HG02884 (cell line): Measurements from ENCODE around the gene UBXN2A.
A peak's percentile ranks its signal among the peaks of the same experiment; 100 is the strongest.
"Not testable (repeated sequence)": the region's sequence is repeated elsewhere in the genome, so short reads cannot be mapped to it uniquely, and the experiment has no call there.

ENCODE experiments used
- ATAC-seq: cut with Tn5 transposase; IDR thresholded peaks from one replicate; pipeline ENCODE4 v1.9.1; 2021; ENCODE audit warnings: mild to moderate bottlenecking, moderate library complexity; ENCODE audit not compliant: unreplicated experiment

The UBXN2A gene

DNA sequence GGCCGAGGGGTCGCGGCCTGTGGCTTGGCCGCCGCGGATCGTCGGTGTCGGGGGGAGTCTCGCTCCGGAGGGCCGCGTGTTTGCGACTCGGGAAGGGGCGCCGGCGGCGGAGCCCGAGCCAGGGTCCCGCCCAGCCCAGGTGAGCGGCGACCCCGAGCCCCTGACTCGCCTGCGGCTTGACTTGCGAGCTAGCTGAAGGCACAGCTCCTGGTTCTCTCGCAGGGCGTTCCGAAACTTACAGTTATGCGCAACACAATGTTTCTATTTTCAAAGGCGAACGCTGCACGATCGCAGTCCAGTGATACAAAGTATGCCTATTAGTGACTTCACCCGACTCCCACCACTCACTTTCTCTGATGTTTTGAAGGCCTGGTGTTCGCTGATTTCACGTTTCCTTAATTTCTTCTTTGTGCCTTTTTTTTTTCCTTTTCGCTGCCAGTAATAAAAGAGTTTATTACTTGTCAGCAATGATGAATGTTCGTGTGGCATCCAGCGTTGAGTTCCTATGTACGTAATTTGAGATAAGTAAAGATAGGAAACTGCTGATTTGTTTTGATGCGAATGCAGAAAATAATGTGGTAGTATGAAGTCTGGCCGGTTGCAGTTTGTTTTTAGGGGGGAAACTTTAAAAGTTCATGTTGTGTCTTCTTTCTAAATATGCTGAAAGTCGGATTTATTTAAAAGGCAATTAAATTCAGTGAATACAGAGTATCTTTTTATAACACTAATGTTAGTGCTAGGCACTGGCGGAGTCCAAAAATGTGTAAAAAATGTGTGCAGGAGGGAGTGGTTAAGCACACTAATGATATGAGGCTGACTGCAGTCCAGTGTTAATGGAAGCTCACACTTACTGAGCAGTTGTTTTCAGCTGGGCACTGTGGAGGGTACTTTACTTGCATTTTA is 706 bp downstream of the UBXN2A start:
- ATAC-seq: peak; percentile 49

DNA sequence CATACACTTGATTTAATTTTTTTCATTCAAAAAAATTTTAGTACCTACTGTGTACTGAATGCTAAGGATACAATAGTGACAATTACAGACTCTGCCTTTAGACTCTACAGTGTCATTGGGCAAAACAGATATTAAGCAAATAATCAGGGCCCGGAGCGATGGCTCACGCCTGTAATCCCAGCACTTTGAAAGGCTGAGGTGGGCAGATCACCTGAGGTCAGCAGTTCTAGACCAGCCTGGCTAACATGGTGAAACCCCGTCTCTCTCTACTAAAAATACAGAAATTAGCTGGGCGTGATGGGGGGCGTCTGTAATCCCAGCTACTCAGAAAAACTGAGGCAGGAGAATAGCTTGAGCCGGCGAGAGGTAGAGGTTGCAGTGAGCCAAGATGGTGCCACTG is 1.4 kb downstream of the UBXN2A start:
- no peak for ATAC-seq

DNA sequence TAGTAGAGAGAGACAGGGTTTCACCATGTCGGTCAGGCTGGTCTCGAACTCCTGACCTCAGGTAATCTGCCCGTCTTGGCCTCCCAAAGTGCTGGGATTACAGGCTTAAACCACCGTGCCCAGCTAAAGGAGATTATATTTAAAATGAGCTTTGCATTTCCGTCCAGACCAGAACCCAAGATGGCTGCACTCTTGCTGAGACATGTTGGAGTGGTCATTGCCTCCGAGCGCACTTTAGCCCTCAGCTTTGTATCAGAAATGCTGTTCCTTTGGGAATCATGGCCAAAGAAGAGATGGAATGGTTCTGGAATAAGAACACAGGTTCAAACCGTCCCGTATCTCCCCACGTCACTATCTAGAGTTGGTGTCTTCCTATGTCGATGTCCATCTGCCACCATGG is 3.4 kb downstream of the UBXN2A start:
- no peak for ATAC-seq

DNA sequence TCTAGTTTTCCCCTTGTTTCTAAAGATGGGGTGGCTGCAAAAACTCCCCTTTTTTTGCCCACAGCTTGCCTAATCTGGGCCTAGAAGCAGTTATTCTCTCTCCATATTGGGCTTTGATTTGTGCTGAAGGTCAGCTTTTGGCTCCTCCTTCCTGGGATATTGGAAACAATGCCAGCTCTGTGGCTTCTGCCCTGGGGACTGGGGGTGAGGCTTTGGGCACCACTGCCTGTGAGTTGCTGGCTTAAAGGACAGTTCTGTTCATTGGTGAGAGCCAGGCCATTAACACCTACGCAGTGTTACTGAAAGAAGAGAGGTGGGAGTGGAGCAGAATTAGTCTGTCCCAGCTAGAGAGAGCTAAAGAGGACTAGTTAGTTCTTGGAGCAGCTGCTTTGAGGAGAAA is 4.3 kb downstream of the UBXN2A start:
- ATAC-seq: no peak

DNA sequence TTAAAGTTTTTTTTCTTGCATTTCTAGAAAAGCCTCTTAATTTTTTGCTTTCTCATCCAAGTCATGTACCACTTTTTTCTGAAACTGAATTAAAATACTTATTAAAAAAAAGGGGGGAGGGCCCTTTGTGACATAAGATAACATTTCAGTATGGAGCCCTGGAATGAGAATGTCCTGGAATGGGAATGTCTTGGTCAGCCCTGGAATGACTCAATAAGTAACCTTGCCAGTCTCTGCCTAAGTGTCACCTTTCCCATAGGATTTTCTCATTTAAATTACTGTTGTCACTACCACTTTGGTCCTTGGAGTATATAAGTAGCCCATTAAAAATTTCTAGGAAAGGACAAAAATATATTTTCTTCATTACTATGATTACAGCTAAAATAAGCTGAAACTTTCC is 4.7 kb downstream of the UBXN2A start:
- ATAC-seq: no peak

DNA sequence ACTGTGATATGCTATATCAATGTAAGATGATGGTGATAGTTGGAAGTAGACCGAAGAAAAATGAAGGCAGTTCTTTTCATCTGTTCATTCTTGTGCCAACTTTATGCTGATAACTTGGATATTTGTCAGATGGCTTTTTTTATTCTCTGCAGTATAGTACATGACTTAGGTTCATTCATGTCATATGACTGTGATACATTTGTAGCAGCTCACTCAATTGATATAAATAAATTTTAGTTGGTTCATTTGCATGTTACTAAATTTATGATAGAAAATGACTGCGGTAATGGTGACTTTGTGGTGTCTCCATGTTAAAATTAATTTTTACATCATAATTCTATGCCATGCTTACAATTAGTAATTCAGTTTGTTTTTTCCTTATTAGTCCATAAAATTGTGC is 7.1 kb downstream of the UBXN2A start:
- ATAC-seq: no peak

DNA sequence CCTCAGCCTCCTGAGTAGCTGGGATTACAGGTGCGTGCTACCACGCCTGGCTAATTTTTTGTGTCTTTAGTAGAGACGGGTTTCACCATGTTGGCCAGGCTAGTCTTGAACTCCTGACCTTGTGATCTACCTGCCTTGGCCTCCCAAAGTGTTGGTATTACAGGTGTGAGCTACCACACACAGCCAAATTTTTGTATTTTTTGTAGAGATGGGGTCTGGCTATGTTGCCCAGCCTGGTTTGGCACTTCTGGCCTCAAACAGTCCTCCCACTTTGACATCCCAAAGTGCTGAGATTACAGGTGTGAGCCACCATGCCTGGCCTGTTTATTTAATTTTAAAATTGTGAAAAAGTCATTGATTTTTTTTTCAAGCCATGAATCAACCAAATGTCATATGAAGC is 12.3 kb downstream of the UBXN2A start:
- not testable (repeated sequence) for ATAC-seq

DNA sequence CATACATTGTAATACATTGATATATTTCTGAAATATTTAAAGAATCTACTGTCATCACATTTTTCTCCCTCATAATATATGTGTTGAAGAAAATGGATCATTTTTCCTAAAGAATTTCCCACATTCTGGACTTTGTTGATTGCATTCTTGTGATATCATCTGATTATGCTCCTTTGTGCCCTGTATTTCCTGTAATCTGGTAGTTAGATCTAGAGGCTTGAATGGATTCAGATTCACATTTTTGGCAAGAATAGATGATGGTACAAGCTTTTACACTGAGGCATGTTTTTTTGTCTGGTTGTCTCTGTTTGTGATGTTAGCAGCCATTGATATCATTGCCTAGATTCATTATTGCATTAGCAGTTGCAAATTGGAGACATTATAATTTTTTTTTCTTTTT is 13.4 kb downstream of the UBXN2A start:
- no peak for ATAC-seq

DNA sequence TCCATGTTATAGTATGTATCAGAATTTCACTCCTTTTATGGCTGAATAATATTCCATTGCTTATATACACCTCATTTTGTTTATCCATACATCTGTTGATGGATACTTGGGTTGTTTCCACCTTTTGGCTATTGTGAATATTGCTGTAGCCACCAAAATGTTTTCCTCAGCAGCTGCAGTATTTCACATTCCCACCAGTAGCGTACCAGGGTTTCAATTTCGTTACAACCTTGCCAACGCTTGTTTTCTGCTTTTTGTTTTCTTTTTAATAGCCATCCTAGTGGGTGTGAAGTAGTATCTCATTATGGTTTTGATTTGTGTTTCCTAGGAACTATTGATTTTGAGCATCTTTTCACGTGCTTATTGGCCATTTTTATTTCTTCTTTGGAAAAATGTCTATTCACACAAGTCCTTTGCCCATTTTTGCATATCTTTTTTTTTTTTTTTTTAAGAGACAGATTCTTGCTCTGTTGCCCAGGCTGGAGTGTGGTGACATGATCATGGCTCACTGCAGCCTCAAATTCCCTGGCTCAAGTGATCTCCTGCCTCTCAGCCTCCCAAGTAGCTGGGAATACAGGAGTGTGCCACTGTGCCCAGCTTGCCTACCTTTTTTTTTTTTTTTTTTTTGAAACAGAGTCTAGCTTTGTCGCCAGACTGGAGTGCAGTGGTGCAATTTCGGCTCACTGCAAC is 14.2 kb downstream of the UBXN2A start:
- ATAC-seq: no peak

DNA sequence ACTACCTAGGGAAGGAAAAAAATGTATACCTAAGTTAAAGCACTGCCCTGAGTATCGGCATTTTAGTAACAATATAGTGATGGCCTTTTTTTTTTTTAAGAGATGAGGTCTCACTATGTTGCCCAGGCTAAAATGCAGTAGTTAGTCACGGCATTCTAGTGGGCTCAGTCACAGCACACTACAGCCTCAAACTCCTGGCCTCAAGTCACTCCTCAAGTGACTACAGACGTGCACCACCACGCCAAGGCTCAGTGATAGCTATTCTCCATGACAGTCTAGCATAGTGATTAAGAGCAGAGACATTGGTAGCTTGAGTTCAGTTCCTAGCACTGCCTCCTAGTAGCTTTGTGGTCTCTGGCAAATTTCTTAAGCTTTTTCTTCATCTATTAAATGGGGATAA is 27.6 kb downstream of the UBXN2A start:
- no peak for ATAC-seq

DNA sequence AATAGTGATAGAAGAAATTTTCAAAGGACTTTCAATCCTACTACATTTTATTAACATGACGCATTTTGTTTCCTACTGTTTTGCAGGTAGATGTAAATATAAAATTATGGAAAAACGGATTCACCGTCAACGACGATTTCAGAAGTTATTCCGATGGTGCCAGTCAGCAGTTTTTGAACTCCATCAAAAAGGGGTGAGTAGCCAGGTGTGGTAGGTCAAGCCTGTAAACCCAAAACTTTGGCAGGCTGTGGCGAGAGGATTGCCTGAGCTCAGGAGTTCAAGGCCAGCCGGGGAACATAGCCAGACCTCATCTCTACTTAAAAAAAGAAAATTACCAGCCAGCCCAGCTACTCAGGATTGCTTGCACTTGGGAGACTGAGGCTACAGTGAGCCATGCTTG is 36.6 kb downstream of the UBXN2A start:
- no peak for ATAC-seq

DNA sequence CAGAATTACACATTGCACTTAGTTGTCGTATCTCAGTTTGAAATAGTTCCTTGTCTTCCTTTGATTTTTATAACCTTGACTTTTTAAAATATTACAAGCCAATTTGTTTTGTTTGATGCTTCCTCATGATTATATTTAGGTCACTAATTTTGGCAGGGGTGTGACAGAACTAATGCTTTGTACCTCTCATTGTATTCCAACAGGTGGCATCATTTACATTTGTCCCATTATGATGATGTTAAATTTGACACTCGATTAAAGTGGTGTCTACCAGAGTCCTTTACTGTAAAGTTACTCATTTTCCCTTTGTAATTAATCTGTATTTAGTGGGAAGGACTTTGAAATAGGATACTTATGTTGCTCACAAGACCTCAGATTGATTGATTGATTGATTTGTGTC is 48.1 kb downstream of the UBXN2A start:
- ATAC-seq: no peak

DNA sequence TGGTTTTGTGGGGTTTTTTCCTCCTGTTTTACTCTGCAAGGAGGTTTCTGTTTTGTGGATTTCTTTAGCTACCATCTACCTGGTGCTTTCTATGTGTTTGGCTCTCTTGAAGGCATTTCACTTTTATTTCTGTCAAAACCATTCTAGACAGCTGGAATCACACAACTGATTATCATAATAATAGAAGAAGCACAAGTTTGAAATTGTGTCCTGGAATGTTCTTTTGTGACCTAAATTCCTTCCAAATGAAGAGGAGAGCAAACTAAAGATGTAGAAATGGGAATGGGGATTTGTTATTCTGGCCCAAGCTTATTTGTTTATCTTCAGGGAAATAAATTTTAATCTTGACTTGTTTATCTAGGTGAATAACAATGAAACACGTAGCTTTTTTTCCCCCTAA is 52.7 kb downstream of the UBXN2A start:
- ATAC-seq: no peak

DNA sequence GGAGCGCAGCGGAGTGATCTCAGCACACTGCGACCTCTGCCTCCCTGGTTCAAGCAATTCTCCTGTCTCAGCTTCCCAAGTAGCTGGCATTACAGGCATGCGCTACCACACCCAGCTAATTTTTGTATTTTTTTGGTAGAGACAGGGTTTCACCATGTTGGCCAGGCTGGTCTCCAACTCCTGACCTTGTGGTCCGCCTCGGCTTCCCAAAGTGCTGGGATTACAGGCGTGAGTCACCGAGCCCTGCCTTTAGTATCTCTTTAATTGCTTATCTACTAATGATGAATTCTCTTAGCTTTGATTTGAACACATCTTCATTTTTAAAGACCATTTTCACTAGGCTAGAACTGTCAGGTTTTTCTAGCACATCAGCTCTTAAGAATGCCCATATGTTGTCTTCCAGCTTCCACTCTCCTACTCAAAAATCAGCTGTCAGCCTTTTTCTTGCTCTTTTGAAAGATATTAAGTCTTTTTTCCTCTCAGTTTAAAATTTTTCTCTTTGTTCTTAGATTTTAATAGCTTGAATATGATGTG is 53.5 kb downstream of the UBXN2A start:
- no peak for ATAC-seq

DNA sequence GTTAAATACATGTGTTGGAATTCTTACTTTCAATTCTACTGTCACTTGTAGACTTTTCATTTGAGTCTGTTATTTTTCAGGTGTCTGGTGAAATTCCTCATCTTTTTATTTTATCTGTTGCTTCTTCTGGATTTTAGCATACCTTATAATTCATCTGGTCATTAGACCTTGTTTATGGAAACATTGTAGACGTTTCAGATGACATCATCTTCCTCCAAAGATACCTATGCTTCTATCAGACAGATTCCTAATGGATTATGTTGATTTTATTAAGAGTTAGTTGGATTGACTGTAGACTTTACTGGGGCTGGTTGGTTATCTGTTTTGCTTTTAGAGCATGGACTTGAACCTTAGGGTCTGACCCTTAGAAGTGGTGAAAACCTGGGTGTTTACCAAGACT is 54.3 kb downstream of the UBXN2A start:
- ATAC-seq: no peak

DNA sequence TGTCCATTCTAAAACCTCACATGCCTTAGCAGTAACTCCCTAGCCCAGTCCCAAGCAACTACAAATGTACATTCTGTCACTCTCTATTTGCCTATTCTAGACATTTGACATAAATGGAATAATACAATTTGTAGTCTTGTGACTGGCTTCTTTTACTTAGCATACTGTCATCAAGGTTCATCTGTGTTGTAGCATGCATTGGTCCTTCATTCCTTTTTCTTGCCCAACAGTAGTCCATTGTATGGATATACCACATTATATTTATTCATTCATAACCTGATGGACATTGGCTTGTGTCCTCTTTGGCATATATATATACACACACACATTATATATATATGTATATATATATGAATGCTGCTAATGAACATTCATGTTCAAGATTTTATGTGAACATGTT is 67.4 kb downstream of the UBXN2A start:
- ATAC-seq: no peak

DNA sequence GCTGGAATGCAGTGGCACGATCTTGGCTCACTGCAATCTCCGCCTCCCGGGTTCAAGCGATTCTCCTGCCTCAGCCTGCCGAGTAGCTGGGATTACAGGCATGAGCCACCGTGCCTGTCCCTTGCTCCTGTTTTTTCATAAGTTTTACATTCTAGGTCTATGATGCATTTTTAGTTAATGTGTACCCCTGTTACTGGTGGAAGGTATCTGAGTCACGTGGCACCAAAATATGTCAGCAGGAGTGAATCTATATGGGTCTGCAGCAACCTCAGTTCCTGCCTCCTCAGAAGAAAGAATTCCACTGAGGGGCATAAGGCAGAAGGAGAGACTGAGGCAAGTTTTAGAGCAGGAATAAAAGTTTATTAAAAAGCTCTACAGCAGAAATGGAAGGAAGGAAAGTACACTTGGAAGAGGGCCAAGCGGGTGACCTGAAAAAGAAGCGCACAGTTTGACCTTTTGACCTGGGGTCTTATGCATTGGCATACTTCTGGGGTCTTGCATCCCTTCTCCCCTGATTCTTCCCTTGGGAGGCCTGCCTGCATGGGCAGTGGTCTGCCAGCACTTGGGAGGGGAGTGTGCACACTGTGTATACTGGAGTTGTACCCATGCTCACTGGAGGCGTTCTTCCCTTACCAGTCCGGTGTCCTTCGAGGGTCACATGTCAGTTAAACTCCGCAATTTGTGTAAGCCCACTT is 68.6 kb downstream of the UBXN2A start:
- no peak for ATAC-seq

DNA sequence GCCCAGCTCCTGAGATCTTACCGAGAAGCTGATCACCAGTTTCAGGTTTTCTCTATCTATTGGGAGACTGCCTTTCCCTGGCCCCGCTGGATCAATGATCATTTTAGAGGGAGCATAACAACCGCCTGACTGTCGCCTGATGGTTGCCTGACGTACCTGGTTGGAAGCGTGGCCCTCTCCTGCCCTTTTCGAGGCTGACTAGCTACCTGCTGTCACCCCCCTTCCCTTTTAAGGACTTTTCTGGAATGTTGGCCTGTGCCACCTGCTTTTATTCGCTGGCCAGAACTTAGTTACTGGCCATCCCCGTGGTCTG is 69.1 kb downstream of the UBXN2A start:
- ATAC-seq: no peak

DNA sequence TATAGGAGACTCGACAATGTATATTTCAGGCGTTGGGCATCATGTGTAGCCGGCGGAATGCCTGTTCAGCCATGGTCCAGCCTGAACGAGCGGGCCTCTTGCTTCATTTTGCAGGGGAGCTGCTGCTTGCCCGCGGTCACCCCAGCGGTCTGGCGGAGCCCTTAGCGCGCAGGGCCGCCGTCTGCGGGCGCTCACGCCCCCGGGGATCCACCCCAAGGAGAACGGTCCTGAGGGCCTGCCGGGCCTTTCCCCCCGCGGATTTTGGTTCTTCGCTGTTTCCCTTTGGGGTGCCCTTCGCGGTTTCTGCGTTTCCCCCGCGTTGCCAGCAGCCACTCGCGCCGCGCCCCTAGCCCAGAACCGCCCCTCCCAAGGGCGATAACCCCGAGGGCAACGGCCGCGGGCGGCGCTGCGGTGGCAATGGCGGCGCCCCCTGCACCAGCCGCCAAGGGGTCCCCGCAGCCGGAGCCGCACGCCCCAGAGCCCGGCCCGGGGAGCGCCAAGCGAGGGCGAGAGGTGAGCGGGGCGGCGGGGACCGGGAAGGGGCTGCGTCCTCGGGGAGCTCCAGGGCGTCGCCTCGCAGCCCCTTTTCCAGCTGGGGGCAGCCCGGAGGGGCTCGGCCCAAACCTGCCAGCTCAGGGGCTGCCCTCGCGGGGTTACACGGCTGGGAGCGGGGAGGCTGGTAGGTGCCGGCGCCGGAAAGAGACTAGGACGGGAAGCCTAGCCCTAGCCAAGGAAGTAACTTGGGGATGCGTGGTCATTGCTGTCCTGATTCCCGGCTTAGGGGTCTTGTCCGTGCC is 69.6 kb downstream of the UBXN2A start, which contains the start of gene MFSD2B:
MFSD2B (plus strand) TSS at position 406 of the 797 bp plus-strand sequence; CDS start at position 418, 12 bp downstream.
- ATAC-seq: no peak

DNA sequence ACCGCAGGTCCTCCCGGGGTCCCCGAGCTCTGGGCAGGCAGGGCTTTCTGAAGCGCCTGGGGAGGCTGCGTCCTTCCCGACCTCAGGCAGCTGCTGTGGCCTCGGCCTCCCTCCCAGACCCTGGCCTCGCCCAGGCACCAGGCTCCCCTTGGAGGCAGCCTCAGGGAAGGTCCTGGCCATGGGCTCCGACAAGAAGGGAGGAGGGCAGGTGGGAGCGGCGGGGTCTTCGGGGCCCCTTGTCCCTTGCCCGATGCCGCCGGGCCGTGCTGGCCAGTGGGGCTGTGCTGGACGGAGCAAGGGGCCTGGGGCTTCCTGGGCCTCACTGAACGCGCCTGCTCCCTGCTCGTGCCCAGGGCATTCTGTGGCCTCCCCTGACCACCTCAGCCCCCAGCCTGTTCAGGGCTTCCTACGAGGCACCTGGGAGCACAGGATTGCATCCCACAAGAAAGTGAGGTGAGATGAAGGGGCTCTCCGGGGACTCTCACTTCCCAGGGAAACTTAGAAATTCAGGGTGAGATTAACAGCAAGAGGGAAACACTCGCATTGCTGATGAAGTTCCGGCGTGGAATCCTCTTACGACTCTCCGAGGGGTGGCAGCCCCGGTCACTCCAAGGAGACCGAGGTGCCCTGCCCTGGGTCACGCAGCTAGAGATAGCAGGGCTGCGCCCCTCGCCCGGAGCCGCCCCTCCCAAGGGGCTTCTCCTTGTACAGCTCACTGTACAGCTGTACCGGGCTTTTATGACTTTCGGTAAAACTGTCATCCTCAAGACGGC is 70.4 kb downstream of the UBXN2A start:
- ATAC-seq: no peak
